Cerebellar nuclear complex (tissue), 1 donor: ENCODE measurements around the gene RYR2.
A peak's percentile ranks its signal among the peaks of the same experiment; 100 is the strongest.
"Not testable (repeated sequence)": the region's sequence is repeated elsewhere in the genome, so short reads cannot be mapped to it uniquely, and the experiment has no call there.

Experiments used
- DNase-seq, 2 experiments: peaks; one replicate each; lab custom pipeline; 2025; lab: John Stamatoyannopoulos, UW

Gene RYR2

DNA sequence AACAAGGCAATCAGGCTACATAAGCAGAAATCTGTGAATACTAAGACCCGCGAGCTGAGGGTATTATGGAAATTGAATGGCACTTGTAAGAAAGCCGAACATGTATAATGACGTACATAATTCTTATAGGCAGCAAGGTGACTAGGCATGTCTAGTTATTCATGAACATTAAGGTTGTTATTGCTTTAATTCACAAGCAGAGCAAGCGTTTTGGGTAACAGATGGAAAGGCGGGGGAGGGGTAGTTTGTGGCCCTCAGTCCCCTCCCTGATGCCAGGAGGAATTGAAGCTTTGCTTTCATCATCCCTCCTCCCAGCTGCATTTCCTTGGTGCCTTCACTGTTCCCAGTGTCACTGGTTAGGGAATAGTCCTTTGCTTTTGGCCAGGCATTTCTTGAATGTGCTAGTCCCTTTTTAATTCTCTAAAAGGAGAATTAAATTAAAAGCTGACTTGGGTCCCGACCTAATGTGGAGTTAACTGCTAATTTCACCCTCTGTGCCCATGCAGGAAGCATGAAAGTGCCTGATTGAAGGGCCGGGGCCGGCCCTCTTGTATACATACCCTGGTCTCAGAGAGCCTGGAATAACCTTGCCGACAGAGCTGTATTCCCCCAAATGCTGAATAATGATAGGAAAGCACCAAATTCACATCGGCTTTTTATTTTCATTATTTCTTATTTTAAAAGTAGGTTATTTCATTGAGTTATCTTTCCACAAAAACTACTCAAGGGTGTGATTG, 42.5 kb downstream of the RYR2 start:
- DNase-seq = peak in 1 of 2 experiments; percentile 57

DNA sequence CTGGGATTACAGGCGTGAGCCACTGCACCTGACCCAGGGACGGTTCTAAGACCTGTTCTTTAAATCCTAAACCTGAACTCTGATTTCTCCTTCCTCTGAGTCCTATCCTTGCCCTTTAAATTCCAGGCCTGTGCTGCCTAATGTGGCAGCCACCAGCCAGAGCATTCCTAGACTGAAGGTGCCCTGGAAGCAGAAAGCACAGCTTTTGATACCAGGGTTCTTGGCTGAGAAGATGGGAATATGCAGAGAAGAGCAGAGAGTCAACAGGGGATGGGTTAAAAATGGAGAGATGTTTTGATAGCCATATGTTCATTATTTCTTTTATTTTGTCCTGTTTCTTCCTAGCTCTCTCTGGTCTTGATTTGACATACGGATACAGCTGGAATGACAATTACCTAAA, 49.7 kb downstream of the RYR2 start:
- no peak for DNase-seq

DNA sequence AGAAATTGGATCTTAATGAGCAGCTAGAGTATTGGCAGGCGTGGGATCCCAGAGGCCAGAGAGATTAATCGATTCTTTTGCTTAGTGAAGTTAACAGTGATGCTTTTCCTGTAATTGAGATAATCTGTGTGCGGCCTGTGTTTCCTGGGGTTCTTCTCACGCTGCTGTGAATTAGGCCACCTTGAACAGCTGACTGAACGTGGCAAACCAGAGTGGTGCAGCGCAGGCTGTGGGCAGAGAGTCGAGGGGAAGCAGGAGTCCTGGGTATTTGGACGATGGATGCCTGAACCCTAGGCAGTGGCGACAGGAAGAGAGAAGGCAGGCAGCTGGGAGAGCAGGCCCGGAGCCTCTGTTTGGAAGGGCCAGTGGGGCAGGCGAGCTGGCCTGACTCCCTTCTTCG, 51.7 kb downstream of the RYR2 start:
- DNase-seq = no peak

DNA sequence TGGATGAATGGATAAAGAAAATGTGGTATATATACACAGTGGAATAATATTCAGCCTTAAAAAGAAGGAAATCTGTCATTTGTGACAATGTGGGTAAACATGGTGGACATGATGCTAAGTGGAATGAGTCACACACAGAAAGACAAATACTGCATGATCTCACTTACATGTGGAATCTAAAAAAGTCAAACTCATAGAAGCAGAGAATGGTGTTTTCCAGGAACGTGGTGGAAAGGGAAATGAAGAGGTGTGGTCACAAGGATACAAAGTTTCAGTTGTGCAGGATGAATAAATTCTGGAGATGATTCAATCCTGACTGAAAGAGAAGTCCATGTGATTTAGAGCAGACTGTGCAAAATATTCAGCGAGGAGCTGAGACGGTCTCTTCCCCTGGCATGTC, 56.6 kb downstream of the RYR2 start:
- no peak for DNase-seq

DNA sequence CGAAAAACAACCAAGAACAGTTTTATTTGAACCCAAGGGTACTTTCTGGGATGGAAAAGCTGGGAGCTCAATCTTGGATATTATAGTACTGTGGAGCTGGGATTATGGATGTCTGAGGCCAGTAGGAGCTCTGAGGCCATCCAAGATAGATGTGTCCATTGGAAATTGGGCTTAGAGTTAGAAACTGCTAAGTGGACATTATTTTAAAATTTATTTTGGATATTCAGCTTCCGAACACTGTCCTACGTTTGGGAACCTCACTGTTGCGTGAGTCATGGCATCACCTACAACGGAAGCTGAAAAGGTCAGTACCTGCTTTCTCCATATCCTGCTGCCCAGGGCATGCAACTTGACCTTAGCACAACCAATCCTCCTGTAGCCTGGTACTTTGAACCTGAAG, 61.0 kb downstream of the RYR2 start:
- DNase-seq = no peak

DNA sequence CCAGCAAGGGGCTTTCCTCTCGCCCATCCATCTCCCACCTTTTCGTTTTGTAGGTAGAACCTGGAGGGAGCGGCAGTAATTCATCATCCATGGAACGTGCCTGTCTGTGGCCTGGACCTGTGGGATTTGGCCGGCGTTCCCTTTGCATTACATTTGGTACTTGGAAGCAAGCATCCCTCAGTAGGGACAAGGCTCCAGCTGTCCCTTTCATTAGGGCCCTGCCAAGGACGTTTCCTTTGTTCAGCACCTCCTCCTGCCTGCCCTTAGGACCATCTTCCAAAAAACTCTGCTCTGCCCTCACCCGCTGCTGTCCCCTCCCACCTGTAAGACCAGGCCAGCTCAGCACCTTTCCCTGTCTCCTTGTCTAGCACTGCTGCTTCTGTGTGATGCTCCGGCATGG, 62.1 kb downstream of the RYR2 start:
- peak in 1 of 2 experiments; percentile 56 for DNase-seq

DNA sequence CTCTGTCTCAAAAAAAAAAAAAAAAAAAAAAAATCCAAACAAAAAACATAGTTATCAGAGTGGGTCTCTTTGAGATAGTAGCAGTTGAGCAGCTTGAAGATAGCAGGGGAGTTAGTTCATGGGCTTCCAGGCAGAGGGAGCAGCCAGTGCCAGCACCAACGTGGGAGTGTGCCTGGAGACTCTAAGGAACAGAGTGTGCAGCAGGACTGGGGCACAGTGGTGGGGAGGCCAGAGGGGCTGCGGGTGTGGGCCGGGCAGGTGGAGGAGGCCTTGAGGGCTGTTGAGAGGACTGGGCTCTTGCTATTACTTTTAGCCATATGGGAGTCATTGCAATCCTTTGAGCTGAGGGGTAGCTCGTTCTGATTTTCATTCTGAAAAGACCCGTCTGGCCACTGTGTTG, 63.8 kb downstream of the RYR2 start:
- DNase-seq = no peak

DNA sequence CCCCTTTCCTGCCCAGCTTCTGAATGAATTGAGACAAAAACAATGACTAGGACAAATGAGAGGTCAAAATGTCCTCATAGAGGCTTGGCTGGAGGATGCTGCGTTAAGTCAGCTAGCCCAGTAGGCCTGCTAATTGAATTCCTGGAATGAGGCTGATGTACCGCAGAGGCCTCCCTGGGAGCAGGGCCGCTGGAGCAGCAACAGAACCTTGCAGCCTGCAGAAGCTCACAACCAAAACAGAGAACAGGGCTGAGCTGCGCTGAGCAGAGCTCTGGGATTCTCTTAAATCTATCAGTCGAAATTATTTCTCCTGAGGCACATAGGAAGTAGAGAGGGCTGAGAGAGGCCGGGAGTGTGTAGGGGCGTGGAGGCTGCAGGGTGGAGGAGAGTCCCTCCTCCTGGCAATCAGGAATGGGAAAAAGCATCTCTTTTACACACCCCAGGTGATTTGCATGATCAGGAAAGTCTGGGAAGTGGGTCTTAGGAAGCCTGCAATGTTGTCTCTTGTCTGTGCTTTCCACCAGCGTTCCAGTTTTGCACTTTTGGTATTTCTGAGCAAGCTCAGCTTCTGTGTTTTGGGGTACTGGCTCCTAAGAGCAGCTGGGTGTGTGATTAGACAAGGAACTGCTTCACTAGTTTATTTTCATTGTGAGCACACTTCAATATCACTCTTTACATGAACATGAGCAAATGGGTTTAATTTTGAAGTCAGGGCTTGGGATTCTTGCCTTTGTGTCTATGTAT, 66.5 kb downstream of the RYR2 start:
- DNase-seq = no peak

DNA sequence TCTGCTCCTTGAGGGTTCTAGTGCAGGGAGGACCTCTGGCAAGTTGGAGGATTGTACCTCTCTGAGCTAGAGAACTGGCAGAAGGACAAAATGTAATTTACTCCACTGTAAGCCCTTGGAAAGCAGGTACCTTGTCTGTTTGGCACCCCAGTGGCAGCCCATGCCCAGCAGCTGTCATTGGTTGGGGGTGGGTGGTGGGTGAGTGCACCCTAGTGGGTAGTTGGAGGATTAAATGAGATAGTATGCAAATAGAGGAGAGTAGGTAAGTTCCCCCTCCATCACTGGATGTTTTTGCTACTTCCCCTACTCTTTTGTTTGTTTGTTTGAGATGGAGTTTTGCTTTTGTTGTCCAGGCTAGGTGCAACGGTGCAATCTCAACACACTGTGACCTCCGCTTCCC, 69.8 kb downstream of the RYR2 start:
- no peak for DNase-seq

DNA sequence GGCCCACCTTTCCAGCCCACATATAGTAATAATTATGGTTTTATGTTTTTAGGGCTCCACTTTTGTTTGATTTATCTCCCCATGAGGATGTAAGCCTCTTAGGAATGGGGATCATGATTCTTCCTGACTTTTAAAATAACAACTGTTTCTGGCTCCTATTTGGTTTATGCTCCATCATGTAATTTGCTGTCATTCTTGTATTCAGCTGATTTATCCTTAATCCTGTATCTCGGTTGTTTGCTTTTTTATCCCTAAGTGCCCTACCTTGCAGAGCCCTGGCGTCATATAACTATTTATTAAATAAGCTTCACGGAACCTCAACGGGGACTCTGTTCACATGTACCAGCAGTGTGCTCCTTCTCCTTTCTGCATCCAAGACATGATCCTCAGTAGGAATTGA, 70.7 kb downstream of the RYR2 start:
- no peak for DNase-seq

DNA sequence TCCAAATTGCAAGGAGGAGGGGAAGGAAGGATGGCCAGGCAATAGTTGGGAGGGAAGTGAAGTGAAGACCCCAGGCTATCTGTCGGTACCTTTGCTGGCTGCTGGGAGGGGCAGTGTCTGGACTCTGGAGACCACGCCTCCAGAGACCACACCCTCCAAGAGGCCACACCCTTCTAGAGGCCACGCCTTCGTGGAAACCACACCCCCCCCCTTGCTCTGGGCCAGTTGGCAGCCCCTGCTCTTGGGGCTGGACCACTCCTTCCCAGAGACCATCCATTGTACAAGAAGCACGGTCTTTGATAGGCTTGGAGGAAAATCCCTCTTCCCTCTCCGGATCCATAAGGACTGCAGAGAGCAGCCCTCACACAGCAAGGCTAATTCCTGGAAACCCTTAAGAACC, 73.1 kb downstream of the RYR2 start:
- no peak for DNase-seq

DNA sequence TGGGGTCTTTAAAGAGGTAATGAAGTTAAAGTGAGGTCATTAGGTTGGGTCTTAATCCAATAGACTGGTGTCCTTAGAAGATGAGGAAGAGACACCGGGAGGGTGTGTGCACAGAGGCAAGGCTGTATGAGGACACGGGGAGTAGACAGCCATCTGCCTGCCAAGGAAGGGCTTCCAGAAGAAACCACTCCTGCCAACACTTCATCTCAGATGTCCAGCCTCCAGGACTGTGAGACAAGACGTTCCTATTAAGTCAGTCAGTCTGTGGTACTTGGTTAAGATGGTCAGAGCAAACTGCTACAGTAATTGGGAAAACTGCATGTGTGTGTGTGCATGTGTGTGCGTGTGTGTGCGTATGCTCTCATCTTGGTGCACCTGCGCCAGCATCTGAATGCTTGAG, 77.1 kb downstream of the RYR2 start:
- DNase-seq = no peak

DNA sequence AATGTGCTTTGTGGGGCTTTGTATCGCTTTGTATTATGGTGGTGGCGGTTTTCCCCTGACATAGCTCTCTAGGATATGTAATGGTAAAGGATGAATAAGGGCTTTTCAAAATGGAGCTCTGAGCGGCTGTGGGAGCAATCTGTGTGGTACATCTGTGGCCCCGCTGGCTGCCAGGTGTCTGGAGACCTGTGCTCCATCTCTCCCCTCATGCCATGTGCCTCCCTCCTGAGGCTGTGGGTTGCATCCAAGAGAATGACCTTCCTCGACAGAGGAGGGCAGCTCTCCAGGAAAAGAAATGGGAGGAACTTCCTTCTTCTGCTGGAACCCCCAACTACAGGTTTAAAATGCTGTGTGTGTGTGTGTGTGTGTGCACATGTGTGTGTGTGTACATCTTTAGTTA, 78.7 kb downstream of the RYR2 start:
- no peak for DNase-seq

DNA sequence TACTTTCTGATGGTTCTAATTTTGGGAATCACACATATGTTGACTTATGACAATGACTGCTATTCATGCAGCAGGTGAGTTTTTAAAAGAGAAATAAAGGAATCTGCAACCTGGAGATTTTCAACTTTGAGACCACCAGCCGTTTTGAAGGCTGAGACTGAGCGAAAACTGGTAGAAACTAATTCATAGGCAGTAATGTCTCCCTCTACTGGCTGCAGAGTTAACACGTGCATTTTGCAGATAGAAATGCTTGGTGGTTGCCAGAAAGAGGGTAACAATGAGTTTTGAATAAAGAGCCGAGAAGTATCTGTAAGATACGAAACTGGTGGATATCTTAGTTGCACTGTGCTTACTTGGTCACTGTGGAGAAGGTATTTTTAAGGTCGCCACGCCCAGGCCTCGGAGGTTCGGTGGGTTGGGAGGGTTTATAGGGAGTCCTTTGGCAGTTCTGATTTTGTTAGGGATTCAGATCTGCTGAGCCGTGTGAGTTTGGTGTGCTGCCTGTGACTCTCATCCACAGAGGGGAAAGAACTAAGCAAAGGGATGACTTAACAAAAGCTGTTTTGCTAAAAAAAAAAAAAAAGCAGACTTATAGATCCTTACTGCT, 83.0 kb downstream of the RYR2 start:
- no peak for DNase-seq

DNA sequence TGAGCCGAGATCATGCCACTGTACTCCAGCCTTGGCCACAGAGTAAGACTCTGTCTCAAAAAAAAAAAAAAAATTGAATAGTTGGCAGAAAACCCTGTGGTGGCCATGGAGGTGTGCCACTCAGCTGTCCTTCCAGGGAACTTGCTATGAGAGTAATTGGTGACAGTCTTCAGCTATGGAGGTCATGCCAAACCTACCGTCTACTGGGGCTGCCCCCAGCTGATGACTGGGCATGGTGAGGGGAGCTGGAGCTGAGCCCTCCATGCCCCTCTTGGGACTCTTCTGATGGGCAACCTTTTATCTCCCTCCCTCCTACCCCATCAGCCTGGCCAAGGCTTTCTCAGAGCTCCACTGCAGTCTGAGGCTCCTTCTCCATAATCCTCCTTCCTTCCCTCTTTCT, 84.2 kb downstream of the RYR2 start:
- DNase-seq = no peak

DNA sequence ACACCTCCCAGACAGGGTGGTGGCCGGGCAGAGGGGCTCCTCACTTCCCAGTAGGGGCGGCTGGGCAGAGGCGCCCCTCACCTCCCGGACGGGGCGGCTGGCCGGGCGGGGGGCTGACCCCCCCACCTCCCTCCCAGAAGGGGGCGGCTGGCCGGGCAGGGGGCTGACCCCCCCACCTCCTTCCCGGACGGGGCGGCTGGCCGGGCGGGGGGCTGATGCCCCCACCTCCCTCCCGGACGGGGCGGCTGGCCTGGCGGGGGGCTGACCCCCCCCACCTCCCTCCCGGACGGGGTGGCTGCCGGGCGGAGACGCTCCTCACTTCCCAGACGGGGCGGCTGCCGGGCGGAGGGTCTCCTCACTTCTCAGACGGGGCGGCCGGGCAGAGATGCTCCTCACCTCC, 85.3 kb downstream of the RYR2 start:
- DNase-seq = not testable (repeated sequence)

DNA sequence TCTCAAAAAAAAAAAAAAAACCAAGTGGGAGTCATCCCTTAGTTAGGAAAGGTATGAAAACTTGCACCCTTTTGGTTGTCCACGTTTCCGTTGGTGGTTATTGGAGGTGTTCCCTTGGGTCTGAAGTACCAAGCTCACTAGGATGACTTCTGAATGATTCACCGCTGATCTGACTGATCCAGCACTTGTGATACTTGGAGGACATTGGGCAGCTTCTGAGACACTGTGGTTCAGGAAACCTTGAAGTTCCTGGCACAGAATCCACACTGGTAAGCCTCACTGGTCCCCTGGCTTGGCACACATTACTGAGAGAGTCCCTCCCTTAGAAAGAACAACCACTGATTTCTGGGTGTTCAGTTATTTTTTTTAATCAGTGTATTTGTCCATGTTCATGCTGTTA, 91.9 kb downstream of the RYR2 start:
- no peak for DNase-seq

DNA sequence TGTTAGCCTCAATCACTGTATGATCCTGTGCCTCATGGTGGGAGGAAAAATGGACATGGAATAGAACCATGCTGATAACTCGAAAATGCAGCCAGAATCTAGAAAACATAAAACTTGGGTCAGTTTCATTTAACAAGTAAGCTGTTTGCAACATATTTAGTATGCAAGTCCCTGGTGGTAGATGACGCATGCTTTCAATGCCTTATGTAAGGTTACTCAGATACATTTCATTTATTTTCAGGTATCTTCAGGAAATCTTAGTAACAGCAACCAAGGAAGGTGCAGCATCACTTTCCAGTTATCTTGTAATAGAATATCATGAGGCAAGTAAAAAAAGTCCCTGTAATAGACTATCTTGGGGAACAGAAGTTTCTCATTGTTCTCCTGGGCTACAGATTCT, 92.9 kb downstream of the RYR2 start:
- DNase-seq = no peak

DNA sequence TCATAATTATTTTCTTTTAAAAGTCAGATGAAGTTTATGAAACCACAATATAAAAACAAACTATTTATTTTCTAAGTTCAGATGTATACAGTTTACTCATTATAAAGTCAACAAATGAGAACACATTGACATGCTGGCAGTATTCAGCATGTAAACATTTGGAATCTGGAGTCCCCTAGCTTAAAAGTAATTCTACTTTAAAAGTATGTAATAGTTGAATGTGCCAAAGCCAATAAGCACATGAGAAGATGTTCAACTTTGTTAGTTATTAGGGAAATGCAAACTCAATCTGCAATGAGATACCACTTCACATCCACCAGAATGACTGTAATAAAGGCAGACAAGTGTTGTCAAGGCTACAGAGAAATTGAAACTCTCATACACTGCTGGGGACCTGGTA, 96.6 kb downstream of the RYR2 start:
- DNase-seq = no peak

DNA sequence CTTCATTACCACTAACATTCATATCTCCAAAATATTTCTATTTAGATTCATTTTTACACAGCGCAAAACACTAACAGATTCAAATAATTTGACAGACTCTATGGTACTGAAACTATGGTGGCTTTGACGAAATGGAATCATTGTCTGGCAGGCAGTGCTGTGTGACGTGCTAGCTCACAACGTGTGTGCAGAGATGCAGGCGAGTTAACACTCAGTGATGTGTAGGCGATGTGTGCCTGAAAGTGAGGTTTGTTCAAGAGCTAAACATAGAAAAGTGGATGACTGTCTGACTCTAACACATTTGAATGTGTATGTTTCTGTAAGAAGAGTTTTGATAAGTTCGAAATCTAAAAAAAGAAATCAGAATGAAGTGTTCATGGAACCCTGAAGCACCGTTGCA, 97.7 kb downstream of the RYR2 start:
- DNase-seq = no peak

DNA sequence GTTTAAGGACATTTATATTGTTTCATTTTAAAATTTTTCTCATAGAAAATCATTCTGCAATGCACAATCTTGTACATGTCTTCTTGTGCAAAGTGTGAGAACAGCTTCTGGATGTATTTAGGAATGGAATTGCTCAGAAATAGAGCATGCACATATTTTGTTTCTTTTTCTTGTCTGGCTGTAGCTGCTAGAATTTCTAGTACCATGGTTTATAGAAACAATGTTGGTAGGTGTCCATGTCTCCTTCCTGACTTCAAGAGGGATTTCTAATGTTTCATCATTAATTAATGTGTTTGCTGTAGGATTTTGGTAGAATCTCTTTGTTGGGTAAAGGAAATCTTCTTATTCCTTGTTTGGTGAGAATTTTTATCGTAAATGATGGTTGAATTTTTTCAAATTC, 99.0 kb downstream of the RYR2 start:
- no peak for DNase-seq

DNA sequence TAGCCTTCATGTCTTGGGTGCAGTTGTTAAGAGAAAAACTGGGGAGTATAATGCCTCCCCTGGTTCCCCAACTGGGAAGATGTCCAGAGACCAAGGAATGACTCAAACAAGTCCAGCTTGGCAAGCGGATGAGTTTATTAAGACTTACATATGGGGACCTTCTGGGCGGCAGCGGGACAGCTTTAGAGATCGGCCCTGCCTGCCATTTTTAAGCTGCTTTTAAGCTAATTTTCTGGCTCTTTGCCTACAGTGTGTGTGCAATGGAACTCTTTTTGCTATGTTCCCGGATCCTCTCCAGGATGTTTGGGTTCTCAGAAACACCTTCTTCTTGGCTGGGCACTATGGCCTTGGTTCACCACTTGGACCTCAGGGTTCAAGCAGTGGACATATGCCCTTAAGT, 99.5 kb downstream of the RYR2 start:
- no peak for DNase-seq

DNA sequence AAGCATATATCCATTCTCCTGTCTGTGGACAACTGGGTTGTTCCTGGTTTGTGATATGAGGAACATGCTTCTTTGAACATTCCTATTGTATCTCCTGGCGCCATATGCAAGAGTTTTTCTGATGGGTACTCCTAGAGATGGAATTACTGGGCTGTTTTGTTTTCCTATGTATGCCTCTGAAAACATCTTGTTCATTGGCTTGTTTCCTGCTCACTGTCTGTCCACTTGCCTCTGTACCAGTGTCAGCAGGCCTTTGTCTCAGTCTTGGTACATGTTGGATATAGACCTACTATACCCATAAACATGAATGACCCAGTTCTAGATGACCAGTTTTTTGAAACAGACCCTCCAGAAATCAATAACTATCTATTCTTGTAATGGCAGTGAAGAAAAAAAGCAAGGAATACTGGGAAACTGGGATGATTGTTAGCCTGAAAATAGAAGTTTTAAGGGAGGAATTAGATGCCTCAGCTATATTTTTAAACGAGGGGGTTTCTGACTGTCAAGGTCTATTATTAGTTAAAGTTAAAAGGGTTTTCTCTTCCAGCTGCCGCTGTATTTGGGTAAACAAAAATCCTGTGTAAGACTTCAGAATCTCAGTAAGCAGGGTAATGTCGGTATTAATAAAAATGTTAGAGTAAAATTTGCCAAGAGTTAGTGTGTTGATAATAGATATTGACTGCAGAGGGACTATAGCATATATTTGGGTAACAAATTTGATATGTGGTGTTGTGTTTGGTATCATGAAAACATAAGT, 103.6 kb downstream of the RYR2 start:
- peak in 1 of 2 experiments; percentile 17 for DNase-seq
